GM10248 (cell line): Measurements from ENCODE around the gene ATXN8OS.
"Not testable (repeated sequence)": the region's sequence is repeated elsewhere in the genome, so short reads cannot be mapped to it uniquely, and the experiment has no call there.

Source experiments
- CTCF ChIA-PET: fragments of 300-600 bp; sonication (Branson Sonifier 250); formaldehyde crosslinking; extraction: SDS; loops from one replicate; lab custom pipeline; 2021; ENCODE audit warnings: antibody characterized with exemption; lab: Yijun Ruan, JAX
- POLR2A ChIA-PET: fragments of 350-650 bp; sonication (Branson Sonifier 250); formaldehyde crosslinking; extraction: SDS; loops from one replicate; lab custom pipeline; 2020; ENCODE audit warnings: antibody characterized with exemption; lab: Yijun Ruan, JAX
- DNase-seq: peaks from one replicate; pipeline ENCODE4 v3.0.0; 2012; ENCODE audit errors: extremely low spot score
- TF ChIP-seq, protein P1 (sequence below): IDR thresholded peaks from 2 replicates; pipeline ENCODE4 v1.5.1; 2012; ENCODE audit warnings: mild to moderate bottlenecking, low read depth; ENCODE audit errors: extremely low read depth, missing control alignments, control extremely low read depth

Gene ATXN8OS

DNA sequence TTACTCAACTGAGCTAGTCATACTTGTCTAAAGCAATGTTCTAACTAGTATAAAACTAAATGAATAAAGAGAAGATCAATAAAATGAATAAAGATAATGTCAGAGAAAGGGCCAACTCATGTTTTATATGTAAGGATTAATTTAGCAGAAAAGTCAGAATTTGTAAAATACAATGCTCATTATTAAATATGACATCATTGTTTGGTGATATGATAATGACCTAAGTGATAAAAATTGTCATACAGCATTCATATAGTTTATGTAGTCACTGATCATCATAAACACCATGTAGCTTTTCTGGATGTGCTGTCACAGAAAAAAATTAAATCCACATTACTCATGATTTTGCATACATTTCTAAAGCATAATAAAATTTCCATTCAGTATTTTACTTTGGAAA lies 3.1 kb upstream of the ATXN8OS start:
- ChIA-PET POLR2A (no interaction called here), CTCF (no interaction called here)
- no peak for DNase-seq
- TF ChIP-seq, protein P1, sequence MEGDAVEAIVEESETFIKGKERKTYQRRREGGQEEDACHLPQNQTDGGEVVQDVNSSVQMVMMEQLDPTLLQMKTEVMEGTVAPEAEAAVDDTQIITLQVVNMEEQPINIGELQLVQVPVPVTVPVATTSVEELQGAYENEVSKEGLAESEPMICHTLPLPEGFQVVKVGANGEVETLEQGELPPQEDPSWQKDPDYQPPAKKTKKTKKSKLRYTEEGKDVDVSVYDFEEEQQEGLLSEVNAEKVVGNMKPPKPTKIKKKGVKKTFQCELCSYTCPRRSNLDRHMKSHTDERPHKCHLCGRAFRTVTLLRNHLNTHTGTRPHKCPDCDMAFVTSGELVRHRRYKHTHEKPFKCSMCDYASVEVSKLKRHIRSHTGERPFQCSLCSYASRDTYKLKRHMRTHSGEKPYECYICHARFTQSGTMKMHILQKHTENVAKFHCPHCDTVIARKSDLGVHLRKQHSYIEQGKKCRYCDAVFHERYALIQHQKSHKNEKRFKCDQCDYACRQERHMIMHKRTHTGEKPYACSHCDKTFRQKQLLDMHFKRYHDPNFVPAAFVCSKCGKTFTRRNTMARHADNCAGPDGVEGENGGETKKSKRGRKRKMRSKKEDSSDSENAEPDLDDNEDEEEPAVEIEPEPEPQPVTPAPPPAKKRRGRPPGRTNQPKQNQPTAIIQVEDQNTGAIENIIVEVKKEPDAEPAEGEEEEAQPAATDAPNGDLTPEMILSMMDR: no peak

DNA sequence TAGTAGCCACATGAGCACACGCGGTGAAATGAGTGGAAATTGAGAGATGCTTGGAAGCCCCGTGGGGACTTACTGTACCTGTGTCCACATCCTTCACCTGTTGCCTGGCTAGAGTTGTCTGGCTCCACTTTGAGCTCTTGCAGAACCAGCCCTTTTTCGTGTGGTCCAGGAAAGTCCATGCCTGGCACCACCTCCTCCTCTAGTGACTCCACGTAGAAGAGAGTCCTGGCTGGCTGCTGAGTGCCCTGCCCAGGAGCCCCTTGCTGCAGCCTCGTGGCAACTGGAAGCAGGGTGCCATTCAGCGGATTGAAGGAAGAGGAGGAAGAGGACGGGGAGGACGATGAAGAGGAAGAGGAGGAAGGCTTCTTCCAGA lies 515 bp upstream of the ATXN8OS start:
- DNase-seq: no peak
- TF ChIP-seq, protein P1: no peak
- POLR2A ChIA-PET: no interaction called here
- CTCF ChIA-PET: no interaction called here

DNA sequence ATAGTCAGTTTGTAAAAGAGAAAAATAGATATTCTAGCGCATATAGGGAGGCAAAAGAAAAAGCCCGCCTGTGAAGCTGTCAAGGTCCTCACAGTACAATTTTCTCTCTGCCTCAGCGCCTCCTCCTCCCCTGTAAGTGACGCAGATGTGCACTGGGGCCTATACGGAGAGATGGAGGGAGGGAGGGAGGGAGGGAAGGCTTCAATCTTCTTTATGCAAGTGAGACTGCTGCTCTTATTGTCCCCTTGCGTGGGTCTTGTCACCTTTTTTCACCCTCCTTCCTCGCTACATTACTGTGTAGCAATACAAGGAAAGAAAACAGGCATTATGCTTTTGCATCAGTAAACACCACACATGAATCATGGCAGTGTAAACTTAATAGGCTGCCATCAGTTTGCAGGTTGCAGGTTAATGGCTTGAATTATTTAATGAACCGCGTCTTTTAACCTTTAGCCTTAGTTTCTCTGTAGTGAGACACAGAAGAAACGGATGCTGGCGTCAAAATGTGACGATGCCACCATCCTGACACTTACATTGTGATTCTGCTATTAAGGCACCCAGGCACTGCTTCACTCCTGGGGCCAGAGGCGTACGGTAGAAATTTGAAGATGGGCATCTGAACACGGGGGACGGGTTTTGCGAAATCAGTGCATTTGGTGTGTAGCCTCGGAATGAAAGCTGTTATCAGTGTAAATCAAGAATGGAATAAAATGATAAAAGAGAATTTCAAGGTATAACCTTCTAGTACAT lies 905 bp downstream of the ATXN8OS start, which contains the start of gene KLHL1:
Gene KLHL1, minus strand, starts transcription at position 97 of the 750 bp plus-strand sequence. CDS start 753 bp downstream, outside the sequence.
- TF ChIP-seq, protein P1: no peak
- ChIA-PET CTCF (no interaction called here), POLR2A (no interaction called here)
- no peak for DNase-seq

GRCh38 chr13:70117338-70117905 lies 9.8 kb downstream of the ATXN8OS start:
- ChIA-PET POLR2A (no interaction called here), CTCF (no interaction called here)
- DNase-seq: no peak
- TF ChIP-seq, protein P1: no peak

- ChIA-PET CTCF (interaction anchor here (0.7 kb wide), 1 partner anchor 449 kb away, joined by 3 read pairs; no protein-coding TSS in a partner anchor), POLR2A (no interaction called here)
- no peak for DNase-seq
- TF ChIP-seq, protein P1: no peak
These were observed 18.1 kb downstream of the ATXN8OS start for GRCh38 chr13:70125693-70126092.

DNA sequence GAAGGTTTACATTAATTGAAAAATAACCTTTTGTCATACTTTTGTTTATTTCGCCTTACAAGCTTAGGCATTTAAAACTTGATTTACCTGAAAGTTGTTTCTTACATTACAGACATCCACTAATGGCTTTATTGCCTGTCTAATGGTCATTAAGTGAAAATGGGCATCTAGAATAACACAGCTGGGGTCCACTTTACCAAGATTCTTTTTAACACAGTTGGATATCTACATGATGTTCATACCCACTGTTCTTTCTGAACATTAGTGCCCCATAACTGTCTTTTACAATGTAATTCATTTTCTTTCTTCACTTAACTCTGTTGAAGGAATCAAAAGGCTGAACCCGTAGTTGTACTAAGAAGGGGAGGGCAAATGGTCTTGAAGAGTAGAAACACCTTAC lies 20.5 kb downstream of the ATXN8OS start:
- no peak for DNase-seq
- ChIA-PET CTCF (interaction anchor here (1.2 kb wide), 1 partner anchor 9 kb away, joined by 4 read pairs; no protein-coding TSS in a partner anchor), POLR2A (no interaction called here)
- TF ChIP-seq, protein P1: no peak

DNA sequence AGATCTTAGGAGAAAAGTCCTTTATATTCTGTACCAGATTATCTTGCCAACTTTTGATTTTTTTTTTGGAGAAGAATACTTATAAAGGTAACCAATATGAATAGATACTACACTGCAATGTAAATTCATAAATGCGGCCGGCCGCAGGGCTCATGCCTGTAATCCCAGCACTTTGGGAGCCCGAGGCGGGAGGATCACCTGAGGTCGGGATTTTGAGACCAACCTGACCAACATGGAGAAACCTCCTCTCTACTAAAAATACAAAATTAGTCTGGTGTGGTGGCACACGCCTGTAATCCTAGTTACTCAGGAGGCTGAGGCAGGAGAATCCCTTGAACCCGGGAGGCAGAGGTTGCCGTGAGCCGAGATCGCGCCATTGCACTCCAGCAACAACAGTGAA lies 35.0 kb downstream of the ATXN8OS start:
- POLR2A ChIA-PET, DNase-seq: not testable (repeated sequence)
- CTCF ChIA-PET: interaction anchor here (0.8 kb wide), 1 partner anchor 45 kb away, joined by 3 read pairs; no protein-coding TSS in a partner anchor
